OCI-LY1 (cell line): ENCODE data around the gene PADI4.
"Not testable (repeated sequence)": the region's sequence is repeated elsewhere in the genome, so short reads cannot be mapped to it uniquely, and the experiment has no call there.

ENCODE experiments used
- CTCF ChIP-seq: fragments of 200-600 bp; sonication (generic), shearing (Covaris generic); IDR thresholded peaks from 2 replicates; pipeline ENCODE4 v1.5.1; 2017; ENCODE audit warnings: mild to moderate bottlenecking, antibody characterized with exemption, low read length, moderate library complexity, mixed read lengths
- EZH2 ChIP-seq: fragments of 200-600 bp; sonication (generic), shearing (Covaris generic); IDR thresholded peaks from 2 replicates; pipeline ENCODE4 v1.8.0; 2017; ENCODE audit warnings: borderline replicate concordance, mixed run types, mild to moderate bottlenecking, antibody characterized with exemption, low read length, moderate library complexity, mixed read lengths

- not testable (repeated sequence) for TF ChIP-seq CTCF, EZH2
Measured at GRCh38 chr1:17321857-17322390, 13.9 kb downstream of the PADI4 start.
